HEK293T (cell line): Measurements from ENCODE around the gene CIB4.

ENCODE experiments used
- BHLHE40 ChIP-seq: fragments of 450-650 bp; IDR thresholded peaks from 2 replicates; pipeline ENCODE4 v1.6.1; 2016; ENCODE audit warnings: mild to moderate bottlenecking, moderate library complexity, borderline replicate concordance
- FOXK2 ChIP-seq: fragments of 450-650 bp; IDR thresholded peaks from 2 replicates; pipeline ENCODE4 v1.6.1; 2016; ENCODE audit warnings: mild to moderate bottlenecking
- FOXM1 ChIP-seq: fragments of 450-650 bp; IDR thresholded peaks from 2 replicates; pipeline ENCODE4 v1.6.1; 2017; ENCODE audit warnings: mild to moderate bottlenecking, borderline replicate concordance
- ZNF384 ChIP-seq: fragments of 450-650 bp; IDR thresholded peaks from 2 replicates; pipeline ENCODE4 v1.6.1; 2016
- TF ChIP-seq, protein P1 (sequence below): fragments of 450-650 bp; IDR thresholded peaks from 2 replicates; pipeline ENCODE4 v1.6.1; 2016

- TF ChIP-seq BHLHE40 (no peak), FOXK2 (no peak), ZNF384 (no peak), FOXM1 (no peak)
- TF ChIP-seq, protein P1, sequence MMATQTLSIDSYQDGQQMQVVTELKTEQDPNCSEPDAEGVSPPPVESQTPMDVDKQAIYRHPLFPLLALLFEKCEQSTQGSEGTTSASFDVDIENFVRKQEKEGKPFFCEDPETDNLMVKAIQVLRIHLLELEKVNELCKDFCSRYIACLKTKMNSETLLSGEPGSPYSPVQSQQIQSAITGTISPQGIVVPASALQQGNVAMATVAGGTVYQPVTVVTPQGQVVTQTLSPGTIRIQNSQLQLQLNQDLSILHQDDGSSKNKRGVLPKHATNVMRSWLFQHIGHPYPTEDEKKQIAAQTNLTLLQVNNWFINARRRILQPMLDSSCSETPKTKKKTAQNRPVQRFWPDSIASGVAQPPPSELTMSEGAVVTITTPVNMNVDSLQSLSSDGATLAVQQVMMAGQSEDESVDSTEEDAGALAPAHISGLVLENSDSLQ: no peak
Measured at GRCh38 chr2:26640331-26640745, 828 bp downstream of the CIB4 start.
